Gastroesophageal sphincter (tissue), 4 donors: Measurements from ENCODE around the gene AMZ1. TPM values are rescaled to one million over a fixed set of nuclear protein-coding genes. Genes with fewer than 3 reads are reported as not detected.

ENCODE experiments used
- ATAC-seq: fragments of 150-250 bp; one replicate; pipeline ENCODE4 v1.9.1; 2016; ENCODE audit warnings: mild to moderate bottlenecking, moderate library complexity
- H3K27ac ChIP-seq, 4 donors: fragments of 200-600 bp; sonication (generic) in 3 of 4; 1 replicate in 3 of 4; 2 replicates in 1 of 4; pipeline ENCODE4 v1.5.1; 2016 to 2019
- H3K27me3 ChIP-seq: fragments of 200-600 bp; sonication (generic); one replicate; pipeline ENCODE4 v1.5.1; 2019
- H3K36me3 ChIP-seq, 2 donors: fragments of 200-600 bp; sonication (generic); one replicate each; pipeline ENCODE4 v1.5.1; 2019; ENCODE audit warnings: control low read depth in 1 of 2
- H3K4me1 ChIP-seq, 3 donors: fragments of 200-600 bp; sonication (generic); 1 replicate in 2 of 3; 2 replicates in 1 of 3; pipeline ENCODE4 v1.5.1; 2016 to 2019; ENCODE audit warnings: control low read depth in 2 of 3
- H3K4me3 ChIP-seq, 2 donors: fragments of 200-600 bp; sonication (generic); one replicate each; pipeline ENCODE4 v1.5.1; 2019; ENCODE audit warnings: mild to moderate bottlenecking in 1 of 2, moderate library complexity in 1 of 2
- H3K9me3 ChIP-seq, 3 donors: fragments of 200-600 bp; sonication (generic); one replicate each; pipeline ENCODE4 v1.5.1; 2017 to 2019; ENCODE audit warnings: control low read depth in 2 of 3
- EP300 ChIP-seq: sonication (generic); formaldehyde crosslinking; IDR thresholded peaks from one replicate; pipeline ENCODE4 v1.6.1; 2017; ENCODE audit warnings: antibody characterized with exemption, mild to moderate bottlenecking
- POLR2A ChIP-seq, 2 donors: fragments of 450-650 bp; IDR thresholded peaks; one replicate each; pipeline ENCODE4 v1.6.1; 2017; ENCODE audit warnings: antibody characterized with exemption in 2 of 2, mild to moderate bottlenecking in 2 of 2, moderate library complexity in 1 of 2
- POLR2AphosphoS5 ChIP-seq: sonication (generic); formaldehyde crosslinking; IDR thresholded peaks from one replicate; pipeline ENCODE4 v1.6.1; 2017; ENCODE audit warnings: antibody characterized with exemption
- WGBS, 2 donors: methylation state at CpG; one replicate each; pipeline ENCODE4 v1.1.5; 2018; ENCODE audit warnings: low coverage in 1 of 2; 5-methylcytosine and 5-hydroxymethylcytosine counted together
- total RNA-seq, 4 donors: library from RNA; depleted of rRNA; stranded (reverse); fragments of >200 nt; gene quantifications; one replicate each; pipeline ENCODE4 v1.1.0, GENCODE V29; 2016
- TF ChIP-seq, protein P1 (sequence below), 4 experiments: fragments of 200-600 bp in 2 of 4; fragments of 450-650 bp in 2 of 4; sonication (generic) in 1 of 4; IDR thresholded peaks; one replicate each; pipeline ENCODE4 v1.5.1; 2017 to 2019; ENCODE audit warnings: antibody characterized with exemption in 4 of 4, mild to moderate bottlenecking in 2 of 4, moderate library complexity in 2 of 4

AMZ1 gene
- total RNA-seq, 4 donors from 2014 or later: 0.12 to 0.62 (median 0.32) TPM

DNA sequence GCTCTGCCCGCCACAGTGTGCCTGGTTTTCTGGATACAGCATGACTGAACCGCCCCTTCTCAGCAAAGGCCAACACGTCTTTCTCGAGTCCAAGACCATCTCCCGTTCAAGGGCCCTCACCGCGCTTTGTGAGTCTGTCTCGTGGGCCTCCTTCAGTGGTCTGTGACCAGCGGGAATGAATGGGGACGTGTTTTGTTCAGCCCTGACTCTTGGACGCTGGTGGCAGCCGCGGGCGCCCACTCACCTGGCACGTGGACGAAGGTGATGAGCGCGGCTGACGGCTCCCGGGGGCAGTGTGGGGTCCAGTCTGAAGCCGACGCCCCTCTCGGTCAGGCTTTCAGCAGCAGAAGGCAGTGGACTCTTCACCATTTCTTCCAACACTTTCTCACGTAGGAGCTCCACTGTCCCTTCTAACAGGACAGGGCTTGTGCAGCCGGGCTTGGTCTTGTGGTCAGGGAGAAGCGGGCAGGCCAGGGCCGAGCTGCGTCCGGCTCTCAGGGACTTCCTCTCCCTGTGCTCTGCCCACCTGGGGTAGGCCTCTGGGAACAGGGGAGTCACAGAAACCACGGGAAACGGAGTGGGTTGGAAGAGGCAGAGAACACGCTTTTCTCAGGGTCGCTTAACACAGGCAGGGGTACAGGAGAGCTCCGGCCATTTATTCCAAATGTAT, 30.4 kb downstream of the AMZ1 start:
- Histone ChIP-seq H3K36me3 (peaks cover 0 to 47% of the 10 kb centered on the region in 2 donors), H3K4me1 (peaks cover 0 to 31% (median 7%) of the 10 kb centered on the region in 3 donors), H3K27me3 (no peaks in the 10 kb centered on the region), H3K4me3 (no peak overlapping the region), H3K9me3 (no peaks in the 10 kb centered on the region), H3K27ac (peak overlapping the region in 1 of 4 donors; percentile 47)
- TF ChIP-seq POLR2A (IDR thresholded peaks at IDR 0.05) (no peak), EP300 (no peak), POLR2AphosphoS5 (no peak)
- TF ChIP-seq, protein P1, sequence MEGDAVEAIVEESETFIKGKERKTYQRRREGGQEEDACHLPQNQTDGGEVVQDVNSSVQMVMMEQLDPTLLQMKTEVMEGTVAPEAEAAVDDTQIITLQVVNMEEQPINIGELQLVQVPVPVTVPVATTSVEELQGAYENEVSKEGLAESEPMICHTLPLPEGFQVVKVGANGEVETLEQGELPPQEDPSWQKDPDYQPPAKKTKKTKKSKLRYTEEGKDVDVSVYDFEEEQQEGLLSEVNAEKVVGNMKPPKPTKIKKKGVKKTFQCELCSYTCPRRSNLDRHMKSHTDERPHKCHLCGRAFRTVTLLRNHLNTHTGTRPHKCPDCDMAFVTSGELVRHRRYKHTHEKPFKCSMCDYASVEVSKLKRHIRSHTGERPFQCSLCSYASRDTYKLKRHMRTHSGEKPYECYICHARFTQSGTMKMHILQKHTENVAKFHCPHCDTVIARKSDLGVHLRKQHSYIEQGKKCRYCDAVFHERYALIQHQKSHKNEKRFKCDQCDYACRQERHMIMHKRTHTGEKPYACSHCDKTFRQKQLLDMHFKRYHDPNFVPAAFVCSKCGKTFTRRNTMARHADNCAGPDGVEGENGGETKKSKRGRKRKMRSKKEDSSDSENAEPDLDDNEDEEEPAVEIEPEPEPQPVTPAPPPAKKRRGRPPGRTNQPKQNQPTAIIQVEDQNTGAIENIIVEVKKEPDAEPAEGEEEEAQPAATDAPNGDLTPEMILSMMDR (IDR thresholded peaks at IDR 0.05): no peak
- WGBS, 2 donors: 88 to 100% methylated on average over 4 to 8 of the region's 34 CpGs
- no peak for ATAC-seq

DNA sequence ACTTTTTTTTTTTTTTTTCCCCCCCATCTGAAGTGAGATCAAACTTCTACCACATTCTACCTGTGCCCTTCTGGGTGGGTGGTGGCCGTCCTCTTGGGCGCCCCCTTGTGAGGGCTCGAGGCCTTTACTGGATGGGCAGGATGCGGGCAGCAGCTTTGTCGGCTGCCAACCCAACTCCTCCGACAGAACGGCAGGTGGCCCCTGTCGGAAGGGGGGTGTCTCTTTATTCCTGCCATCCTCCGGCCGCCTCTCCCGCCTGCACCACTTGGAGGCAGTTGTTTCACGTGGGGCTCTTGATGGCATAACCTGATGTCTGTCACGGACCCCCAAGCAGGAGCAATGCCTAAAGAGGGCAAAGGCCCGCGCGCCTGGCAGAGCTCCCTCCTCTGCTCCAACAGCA, 31.0 kb downstream of the AMZ1 start:
- peaks cover 0 to 52% of the 10 kb centered on the region in 2 donors for H3K36me3 ChIP-seq
- 75% methylated on average over 5 of the region's 16 CpGs; no CpG with 5 or more reads in 1 of the 2 donors for WGBS, 2 donors

DNA sequence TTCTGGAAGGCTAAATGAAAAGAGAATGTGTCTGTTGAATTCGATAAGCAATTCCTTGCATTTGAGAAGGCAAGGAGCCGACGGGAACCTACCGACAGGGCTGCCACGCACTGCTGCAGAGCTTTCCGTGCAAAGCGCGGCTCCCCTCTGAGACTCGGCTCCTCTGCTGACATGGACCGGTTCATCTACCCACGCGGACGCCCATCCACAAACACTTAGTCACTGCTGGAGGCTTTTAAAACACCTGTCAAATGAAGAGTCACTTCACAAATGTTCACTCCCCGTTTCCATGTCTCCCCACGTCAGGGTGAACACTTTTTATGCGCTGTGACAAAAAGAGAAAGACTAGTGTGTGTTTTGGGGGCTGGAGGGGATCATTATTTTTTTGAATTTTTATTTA, 32.0 kb downstream of the AMZ1 start:
- Histone ChIP-seq H3K36me3 (peaks cover 0 to 58% of the 10 kb centered on the region in 2 donors), H3K27ac (no peak overlapping the region), H3K4me3 (no peak overlapping the region), H3K27me3 (no peaks in the 10 kb centered on the region), H3K9me3 (no peaks in the 10 kb centered on the region), H3K4me1 (peaks cover 0 to 31% (median 7%) of the 10 kb centered on the region in 3 donors)
- TF ChIP-seq POLR2AphosphoS5: no peak
- TF ChIP-seq, protein P1 (IDR thresholded peaks at IDR 0.05): no peak
- TF ChIP-seq POLR2A (IDR thresholded peaks at IDR 0.05): no peak
- no peak for TF ChIP-seq EP300
- ATAC-seq: no peak
- 96 to 97% methylated on average over 11 of the region's 16 CpGs for WGBS, 2 donors

More for the DNA sequence above, 31.0 kb downstream of the AMZ1 start:
- Histone ChIP-seq H3K4me3 (no peak overlapping the region), H3K4me1 (peaks cover 0 to 31% (median 7%) of the 10 kb centered on the region in 3 donors), H3K27me3 (no peaks in the 10 kb centered on the region), H3K9me3 (no peaks in the 10 kb centered on the region), H3K27ac (no peak overlapping the region)
- TF ChIP-seq, protein P1 (IDR thresholded peaks at IDR 0.05): peak in 2 of 4 experiments; percentile 25 to 33
- TF ChIP-seq POLR2AphosphoS5: no peak
- ATAC-seq: no peak

DNA sequence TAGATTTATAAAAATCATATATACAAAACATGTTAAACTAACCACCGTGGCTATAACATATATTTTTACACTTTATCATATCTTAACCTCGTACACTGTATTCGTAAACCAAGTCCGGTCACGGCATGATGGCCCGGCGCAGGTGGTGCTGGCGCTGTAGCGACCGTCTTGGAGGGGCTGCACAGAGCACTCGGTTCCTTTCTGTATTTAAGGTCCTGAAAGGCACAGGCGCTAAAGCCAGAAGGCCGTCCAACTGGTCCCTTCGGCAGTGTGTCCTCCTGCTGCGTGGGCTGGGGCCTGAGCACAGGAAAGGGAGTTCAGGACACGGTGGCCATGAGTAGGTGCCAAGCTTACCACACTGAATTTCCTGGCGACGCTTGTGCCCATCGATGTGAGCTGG, 33.8 kb downstream of the AMZ1 start:
- H3K9me3 ChIP-seq: no peaks in the 10 kb centered on the region
- WGBS, 2 donors: 94 to 96% methylated on average over 14 to 19 of the region's 19 CpGs
- no peak overlapping the region for H3K4me3 ChIP-seq
- no peak for ATAC-seq
- TF ChIP-seq, protein P1 (IDR thresholded peaks at IDR 0.05): no peak
- TF ChIP-seq POLR2AphosphoS5 (no peak), EP300 (no peak), POLR2A (IDR thresholded peaks at IDR 0.05) (no peak)
- no peaks in the 10 kb centered on the region for H3K27me3 ChIP-seq
- H3K4me1 ChIP-seq: peaks cover 0 to 13% (median 5%) of the 10 kb centered on the region in 3 donors
- peaks cover 0 to 73% of the 10 kb centered on the region in 2 donors for H3K36me3 ChIP-seq
- no peak overlapping the region for H3K27ac ChIP-seq

DNA sequence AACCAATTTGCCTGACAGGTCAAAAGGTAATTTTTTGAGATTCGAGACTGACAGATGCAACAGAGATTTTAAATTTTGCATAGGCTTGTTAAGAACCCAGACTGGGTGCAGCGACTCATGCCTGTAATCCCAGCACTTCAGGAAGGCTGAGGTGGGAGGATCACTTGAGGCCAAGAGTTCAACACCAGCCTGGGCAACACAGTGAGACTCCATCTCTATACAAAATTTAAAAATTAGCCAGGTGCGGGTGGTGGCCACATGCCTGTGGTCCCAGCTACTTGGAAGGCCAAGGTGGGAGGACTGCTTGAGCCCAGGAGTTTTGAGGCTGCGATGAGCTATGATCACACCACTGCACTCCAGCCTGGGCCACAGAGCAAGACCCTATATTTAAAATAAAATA, 34.6 kb downstream of the AMZ1 start:
- H3K27me3 ChIP-seq: no peaks in the 10 kb centered on the region
- ATAC-seq: no peak
- no peak overlapping the region for H3K27ac ChIP-seq
- 100% methylated on average over 4 of the region's 4 CpGs; no CpG with 5 or more reads in 1 of the 2 donors for WGBS, 2 donors
- no peaks in the 10 kb centered on the region for H3K9me3 ChIP-seq
- H3K36me3 ChIP-seq: peaks cover 0 to 75% of the 10 kb centered on the region in 2 donors
- H3K4me1 ChIP-seq: peaks cover 0 to 6% (median 0%) of the 10 kb centered on the region in 3 donors
- H3K4me3 ChIP-seq: no peak overlapping the region
- TF ChIP-seq, protein P1 (IDR thresholded peaks at IDR 0.05): no peak
- TF ChIP-seq POLR2A (IDR thresholded peaks at IDR 0.05) (no peak), EP300 (no peak), POLR2AphosphoS5 (no peak)
